IMR-90 (cell line): ENCODE data around the gene AIFM2. TPM values are rescaled to one million over a fixed set of nuclear protein-coding genes. Genes with fewer than 3 reads are reported as not detected.

ENCODE experiments used
- ATAC-seq: fragments of 200-7000 bp; cut with Tn5 transposase; 2 replicates; pipeline ENCODE4 v1.9.1; 2020; ENCODE audit warnings: low read depth, mild to moderate bottlenecking, moderate library complexity
- BruUV-seq: library from RNA; stranded (reverse); fragments of 400-500 nt; replicated peaks from 2 replicates; lab custom pipeline; 2021; lab: Mats Ljungman, UMichigan
- CTCF ChIA-PET: fragments of 300-600 bp; formaldehyde crosslinking; extraction: SDS; loops from one replicate; lab custom pipeline; 2021; ENCODE audit warnings: antibody characterized with exemption; lab: Yijun Ruan, JAX
- POLR2A ChIA-PET: fragments of 300-600 bp; sonication (Branson Sonifier 250); formaldehyde crosslinking; loops from one replicate; lab custom pipeline; 2022; ENCODE audit warnings: antibody characterized with exemption; ENCODE audit not compliant: unreplicated experiment; lab: Charles Lee
- DNase-seq: peaks from one replicate; pipeline ENCODE4 v3.0.0; 2013
- H2AFZ ChIP-seq: replicated peaks from 2 replicates; pipeline ENCODE3; 2013; ENCODE audit warnings: low read length, mild to moderate bottlenecking; ENCODE audit not compliant: poor library complexity
- H2AK5ac ChIP-seq: 2 replicates; pipeline ENCODE4 v1.6.1; 2013; ENCODE audit warnings: low read depth, low read length, inconsistent platforms
- H2AK9ac ChIP-seq: replicated peaks from 2 replicates; pipeline ENCODE3; 2013; ENCODE audit warnings: mild to moderate bottlenecking, low read depth, low read length, moderate library complexity; ENCODE audit not compliant: poor library complexity
- H2BK120ac ChIP-seq: 2 replicates; pipeline ENCODE4 v1.6.1; 2013; ENCODE audit warnings: low read depth, low read length, inconsistent platforms
- H2BK15ac ChIP-seq: 3 replicates; pipeline ENCODE4 v1.6.1; 2013; ENCODE audit warnings: low read depth, low read length, inconsistent platforms
- H2BK20ac ChIP-seq: 2 replicates; pipeline ENCODE4 v1.6.1; 2013; ENCODE audit warnings: low read depth, mild to moderate bottlenecking, inconsistent platforms, low read length, moderate library complexity
- H2BK5ac ChIP-seq: 2 replicates; pipeline ENCODE4 v1.6.1; 2013; ENCODE audit warnings: mild to moderate bottlenecking, low read depth, low read length, inconsistent platforms; ENCODE audit not compliant: poor library complexity, severe bottlenecking
- H3K14ac ChIP-seq: replicated peaks from 2 replicates; pipeline ENCODE4 v1.6.1; 2013; ENCODE audit warnings: low read depth, low read length, inconsistent platforms
- H3K18ac ChIP-seq: 2 replicates; pipeline ENCODE4 v1.6.1; 2013; ENCODE audit warnings: low read depth, low read length, control low read depth
- H3K23ac ChIP-seq: 2 replicates; pipeline ENCODE4 v1.6.1; 2013; ENCODE audit warnings: low read depth, low read length, inconsistent platforms
- H3K27ac ChIP-seq: 2 replicates; pipeline ENCODE4 v1.5.1; 2013; ENCODE audit warnings: mild to moderate bottlenecking, control low read depth, low read length; ENCODE audit not compliant: insufficient read depth
- H3K27me3 ChIP-seq: 2 replicates; pipeline ENCODE4 v1.6.1; 2013; ENCODE audit warnings: low read length; ENCODE audit not compliant: control insufficient read depth, insufficient read depth
- H3K36me3 ChIP-seq: 2 replicates; pipeline ENCODE4 v1.6.1; 2013; ENCODE audit warnings: low read length, mixed read lengths; ENCODE audit not compliant: control insufficient read depth, insufficient read depth
- H3K4ac ChIP-seq: 2 replicates; pipeline ENCODE4 v1.6.1; 2013; ENCODE audit warnings: low read depth, low read length, inconsistent platforms
- H3K4me1 ChIP-seq: 2 replicates; pipeline ENCODE4 v1.6.1; 2013; ENCODE audit warnings: low read length, mixed read lengths; ENCODE audit not compliant: control insufficient read depth, insufficient read depth
- H3K4me2 ChIP-seq: 2 replicates; pipeline ENCODE4 v1.6.1; 2013; ENCODE audit warnings: low read depth, mild to moderate bottlenecking, control low read depth, low read length, moderate library complexity
- H3K4me3 ChIP-seq: 2 replicates; pipeline ENCODE4 v1.5.1; 2013; ENCODE audit warnings: low read depth, mild to moderate bottlenecking, control low read depth, low read length, moderate library complexity; ENCODE audit not compliant: insufficient read depth
- H3K56ac ChIP-seq: 2 replicates; pipeline ENCODE4 v1.6.1; 2013; ENCODE audit warnings: low read length, inconsistent platforms; ENCODE audit not compliant: insufficient read depth; ENCODE audit errors: extremely low read depth
- H3K79me1 ChIP-seq, 2 experiments: 2 replicates each; pipeline ENCODE4 v1.6.1; 2013; ENCODE audit warnings: low read length in 2 of 2, inconsistent platforms in 1 of 2, low read depth in 1 of 2
- H3K9ac ChIP-seq: 2 replicates; pipeline ENCODE4 v1.6.1; 2013; ENCODE audit warnings: low read depth, low read length, control low read depth
- H3K9me1 ChIP-seq: 2 replicates; pipeline ENCODE4 v1.6.1; 2013; ENCODE audit warnings: low read length, inconsistent platforms; ENCODE audit not compliant: insufficient read depth
- H3K9me3 ChIP-seq: 2 replicates; pipeline ENCODE4 v1.6.1; 2013; ENCODE audit warnings: low read length; ENCODE audit not compliant: control insufficient read depth, insufficient read depth
- H4K20me1 ChIP-seq: 2 replicates; pipeline ENCODE4 v1.6.1; 2013; ENCODE audit warnings: low read length, inconsistent platforms; ENCODE audit not compliant: insufficient read depth
- H4K5ac ChIP-seq: 2 replicates; pipeline ENCODE4 v1.6.1; 2013; ENCODE audit warnings: mild to moderate bottlenecking, low read depth, low read length, control low read depth
- H4K8ac ChIP-seq, 2 experiments: 2 replicates each; pipeline ENCODE4 v1.6.1; 2013; ENCODE audit warnings: low read depth in 2 of 2, low read length in 2 of 2, control low read depth in 1 of 2, inconsistent platforms in 1 of 2
- H4K91ac ChIP-seq: 2 replicates; pipeline ENCODE4 v1.6.1; 2013; ENCODE audit warnings: low read depth, low read length, inconsistent platforms; ENCODE audit not compliant: insufficient read depth
- CEBPB ChIP-seq: IDR thresholded peaks from 2 replicates; pipeline ENCODE4 v1.6.1; 2012; ENCODE audit warnings: low read depth, low read length, improper control_type of control experiment
- MAFK ChIP-seq: IDR thresholded peaks from 2 replicates; pipeline ENCODE4 v1.6.1; 2012; ENCODE audit warnings: low read depth, low read length, improper control_type of control experiment
- RCOR1 ChIP-seq: IDR thresholded peaks from 2 replicates; pipeline ENCODE4 v1.6.1; 2012; ENCODE audit warnings: mild to moderate bottlenecking, low read length, improper control_type of control experiment; ENCODE audit not compliant: insufficient replicate concordance
- WGBS, 2 experiments: methylation state at CpG; one replicate each; pipeline versions ENCODE4 v1.1.5 to v1.1.7; 2013; ENCODE audit warnings: missing lambda C conversion rate in 2 of 2; ENCODE audit not compliant: insufficient read length in 1 of 2; ENCODE audit errors: extremely low coverage in 2 of 2; 5-methylcytosine and 5-hydroxymethylcytosine counted together
- dilution Hi-C: fragments of 300-500 bp; cut with HindIII; formaldehyde crosslinking; loops from one replicate; pipeline ENCODE4 v1.14.3; 2018; ENCODE audit warnings: low sequenced_read_pairs; ENCODE audit not compliant: unreplicated experiment
- in situ Hi-C: fragments of 300-500 bp; cut with MboI; formaldehyde crosslinking; loops from 3 replicates; pipeline ENCODE4 v1.14.3; 2019; ENCODE audit warnings: low sequenced_read_pairs, inconsistent platforms, mixed read lengths
- intact Hi-C: fragments of 100-400 bp; cut with micrococcal nuclease; formaldehyde crosslinking; loops from 2 replicates; pipeline ENCODE4 v1.10.0; 2022
- polyA plus RNA-seq, 3 experiments: library from polyadenylated mRNA; depleted of rRNA; stranded (reverse); fragments of >200 nt; gene quantifications; 2 replicates each; pipeline ENCODE4 v1.2.3, GENCODE V29; 2012; ENCODE audit warnings: low replicate concordance in 1 of 3
- total RNA-seq: library from RNA; depleted of rRNA; stranded (reverse); fragments of >200 nt; gene quantifications from 2 replicates; pipeline ENCODE4 v1.2.3, GENCODE V29; 2012

The AIFM2 gene
- total and polyA plus RNA-seq, 2 of the 4 experiments (the other 2 are of a cell fraction): 2.0 to 4.6 TPM

- no peak overlapping the region for H3K14ac ChIP-seq
- H2BK20ac ChIP-seq: no peak overlapping the region
- no peaks in the 10 kb centered on the region for H3K27me3 ChIP-seq
- no peak overlapping the region for H3K4me2 ChIP-seq
- H3K9me3 ChIP-seq: no peaks in the 10 kb centered on the region
- no peak overlapping the region for H2BK120ac ChIP-seq
- no peak overlapping the region for H3K56ac ChIP-seq
- no CpG with 5 or more reads among the region's 2 CpGs for WGBS, 2 experiments
- H3K4me1 ChIP-seq: 0 out of 2 replicates have a peak, but pooled peaks cover 1% of the 10 kb centered on the region
- no peak overlapping the region for H4K8ac ChIP-seq
- no peak overlapping the region for H4K5ac ChIP-seq
- CTCF ChIA-PET: interaction anchor here (1.1 kb wide), 1 partner anchor 12 kb away, joined by 9 read pairs; no protein-coding TSS in a partner anchor
- TF ChIP-seq CEBPB (no peak), RCOR1 (no peak), MAFK (peak; percentile 42)
- intact Hi-C loops: no loop called here
- H2AFZ ChIP-seq: no peak overlapping the region
- H3K36me3 ChIP-seq: peaks cover 3% of the 10 kb centered on the region; the same call in 1 of the 2 replicates
- no peak overlapping the region for H3K9ac ChIP-seq
- no peak overlapping the region for H2AK9ac ChIP-seq
- no TSS peak for BruUV-seq
- DNase-seq: peak; percentile 29
- H4K20me1 ChIP-seq: peaks cover 7% of the 10 kb centered on the region; the same call in 1 of the 2 replicates
- H3K23ac ChIP-seq: no peak overlapping the region
- peaks cover 3 to 12% of the 10 kb centered on the region in 2 experiments; a peak in 3 of 4 replicates for H3K79me1 ChIP-seq
- H3K4me3 ChIP-seq: no peak overlapping the region
- H2BK5ac ChIP-seq: no peak overlapping the region
- in situ Hi-C loops: no loop called here
- H3K9me1 ChIP-seq: peaks cover 10% of the 10 kb centered on the region; the same call in 1 of the 2 replicates
- ATAC-seq: peak; percentile 70
- no peak overlapping the region for H3K18ac ChIP-seq
- dilution Hi-C loops: no loop called here
- H2BK15ac ChIP-seq: no peak overlapping the region
- no peak overlapping the region for H4K91ac ChIP-seq
- POLR2A ChIA-PET: no interaction called here
- H3K4ac ChIP-seq: no peak overlapping the region
- H2AK5ac ChIP-seq: no peak overlapping the region
- no peak overlapping the region for H3K27ac ChIP-seq
These were observed 58.5 kb downstream of the AIFM2 start for GRCh38 chr10:70074165-70074564.
